22Rv1 (cell line): ENCODE measurements around the gene PSAT1.

Experiments used
- CTCF ChIP-seq: fragments of 450-650 bp; IDR thresholded peaks from 2 replicates; pipeline ENCODE4 v1.5.1; 2017; ENCODE audit warnings: mild to moderate bottlenecking
- ZFX ChIP-seq: fragments of 450-650 bp; IDR thresholded peaks from 2 replicates; pipeline ENCODE4 v1.6.1; 2017; ENCODE audit warnings: antibody characterized with exemption, borderline replicate concordance

DNA sequence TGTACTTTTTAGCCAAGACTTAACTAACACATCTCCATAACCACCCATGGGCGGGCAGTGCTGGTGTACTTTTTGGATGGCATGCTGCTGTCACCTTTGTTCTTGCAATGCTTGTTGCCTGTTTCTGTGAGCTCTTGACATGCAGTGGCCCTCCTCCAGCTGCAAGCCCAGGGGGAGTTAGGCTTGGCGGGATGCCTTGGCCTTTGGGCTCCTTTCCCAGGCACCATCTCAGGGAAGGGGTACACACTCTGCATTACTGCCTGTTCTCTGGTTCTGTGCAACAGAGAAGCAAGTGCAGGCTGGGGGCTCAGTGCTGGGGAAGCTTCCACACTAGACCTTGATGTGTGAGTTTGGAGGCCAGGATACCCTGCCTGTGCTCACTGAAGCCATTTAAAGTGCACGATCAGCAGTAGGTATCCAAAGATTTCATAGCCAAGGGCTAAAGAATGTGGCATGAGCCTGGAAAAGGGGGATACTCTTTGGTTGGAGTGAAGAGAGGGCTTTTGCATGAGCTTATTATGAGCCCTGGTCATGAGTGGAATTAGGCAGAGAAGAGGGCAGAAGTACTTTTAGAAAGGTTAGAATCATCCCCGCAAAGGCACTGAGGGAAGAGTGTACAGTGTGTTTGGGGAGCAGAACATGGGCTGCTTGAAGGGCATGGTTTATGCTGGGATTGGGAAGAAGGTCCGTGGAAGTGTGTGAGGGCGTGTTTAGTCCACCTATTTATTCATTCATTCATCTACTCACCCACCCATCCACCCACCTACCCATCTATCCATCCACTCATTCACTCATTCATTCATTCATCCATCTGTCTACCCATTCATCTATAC is 22.5 kb downstream of the PSAT1 start:
- TF ChIP-seq CTCF (no peak), ZFX (no peak)
